ENCODE measurements around the gene IKZF2. TPM values are rescaled to one million over a fixed set of nuclear protein-coding genes. Genes with fewer than 3 reads are reported as not detected.

IKZF2 gene
- total RNA-seq, 1 donor from 2014 or later, result 29.2 TPM

GRCh38 chr2:213187833-213188532, 36.6 kb upstream of the IKZF2 start:
- no peaks in the 10 kb centered on the region for H3K9me3 ChIP-seq
- no peak overlapping the region for H3K27ac ChIP-seq
- TF ChIP-seq POLR2A (IDR thresholded peaks at IDR 0.05) (no peak), CTCF (IDR thresholded peaks at IDR 0.05) (no peak)
- no peaks in the 10 kb centered on the region for H3K4me1 ChIP-seq
- H3K27me3 ChIP-seq, result no peaks in the 10 kb centered on the region
- H3K36me3 ChIP-seq, result no peaks in the 10 kb centered on the region
- H3K4me3 ChIP-seq, result no peak overlapping the region
- intact Hi-C loops (cut with DNase I), result no loop called here
- no peak for DNase-seq (ENCODE audit: extremely low spot score in 2 of 2)

- Histone ChIP-seq H3K36me3 (no peaks in the 10 kb centered on the region), H3K9me3 (no peaks in the 10 kb centered on the region), H3K4me3 (no peak overlapping the region), H3K27me3 (no peaks in the 10 kb centered on the region), H3K4me1 (no peaks in the 10 kb centered on the region), H3K27ac (no peak overlapping the region)
- DNase-seq (ENCODE audit: extremely low spot score in 2 of 2), result no peak
- TF ChIP-seq POLR2AphosphoS5 (IDR thresholded peaks at IDR 0.05; ENCODE audit: insufficient read depth in 1 of 2, low read depth in 1 of 2) (no peak), CTCF (IDR thresholded peaks at IDR 0.05) (no peak), POLR2A (IDR thresholded peaks at IDR 0.05) (no peak)
- intact Hi-C loops (cut with DNase I), result no loop called here
Measured at GRCh38 chr2:213187386-213187785, 36.0 kb upstream of the IKZF2 start.

GRCh38 chr2:213185147-213185822, 33.9 kb upstream of the IKZF2 start:
- DNase-seq (ENCODE audit: extremely low spot score in 2 of 2), result no peak
- H3K36me3 ChIP-seq, result no peaks in the 10 kb centered on the region
- H3K4me1 ChIP-seq, result no peaks in the 10 kb centered on the region
- H3K9me3 ChIP-seq, result no peaks in the 10 kb centered on the region
- H3K27ac ChIP-seq, result no peak overlapping the region
- no peak overlapping the region for H3K4me3 ChIP-seq
- intact Hi-C loops (cut with DNase I), result no loop called here
- TF ChIP-seq CTCF (IDR thresholded peaks at IDR 0.05) (no peak), POLR2AphosphoS5 (IDR thresholded peaks at IDR 0.05; ENCODE audit: insufficient read depth in 1 of 2, low read depth in 1 of 2) (no peak), POLR2A (IDR thresholded peaks at IDR 0.05) (no peak)
- no peaks in the 10 kb centered on the region for H3K27me3 ChIP-seq

- no peaks in the 10 kb centered on the region for H3K4me1 ChIP-seq
- DNase-seq (ENCODE audit: extremely low spot score in 2 of 2), result no peak
- TF ChIP-seq POLR2AphosphoS5 (IDR thresholded peaks at IDR 0.05; ENCODE audit: insufficient read depth in 1 of 2, low read depth in 1 of 2) (no peak), POLR2A (IDR thresholded peaks at IDR 0.05) (no peak)
- no peaks in the 10 kb centered on the region for H3K27me3 ChIP-seq
- intact Hi-C loops (cut with DNase I), result no loop called here
- no peak overlapping the region for H3K4me3 ChIP-seq
- H3K27ac ChIP-seq, result no peak overlapping the region
- no peaks in the 10 kb centered on the region for H3K9me3 ChIP-seq
- no peaks in the 10 kb centered on the region for H3K36me3 ChIP-seq
Measured at GRCh38 chr2:213181712-213182111, 30.3 kb upstream of the IKZF2 start.

- Histone ChIP-seq H3K4me3 (no peak overlapping the region), H3K4me1 (no peaks in the 10 kb centered on the region), H3K9me3 (no peaks in the 10 kb centered on the region), H3K27ac (no peak overlapping the region), H3K36me3 (no peaks in the 10 kb centered on the region), H3K27me3 (no peaks in the 10 kb centered on the region)
- no peak for DNase-seq (ENCODE audit: extremely low spot score in 2 of 2)
- intact Hi-C loops (cut with DNase I), result no loop called here
- TF ChIP-seq POLR2A (IDR thresholded peaks at IDR 0.05) (no peak), POLR2AphosphoS5 (IDR thresholded peaks at IDR 0.05; ENCODE audit: insufficient read depth in 1 of 2, low read depth in 1 of 2) (no peak), CTCF (IDR thresholded peaks at IDR 0.05) (no peak)
Measured at GRCh38 chr2:213177679-213178078, 26.3 kb upstream of the IKZF2 start.
